GM18502 (cell line): ENCODE data around the gene LUZP4.
A peak's percentile ranks its signal among the peaks of the same experiment; 100 is the strongest.
"Not testable (repeated sequence)": the region's sequence is repeated elsewhere in the genome, so short reads cannot be mapped to it uniquely, and the experiment has no call there.

ENCODE experiments used
- ATAC-seq: cut with Tn5 transposase; IDR thresholded peaks from one replicate; pipeline ENCODE4 v1.9.1; 2021; ENCODE audit warnings: mild to moderate bottlenecking; ENCODE audit not compliant: unreplicated experiment, poor library complexity

The LUZP4 gene

GRCh38 chrX:115289465-115289864, at the start of gene LUZP4:
Gene LUZP4, plus strand, starts transcription at chrX:115289715. Its CDS starts 45 bp downstream, at chrX:115289760.
- ATAC-seq, result no peak

- ATAC-seq, result peak; percentile 75
Measured at GRCh38 chrX:115251458-115252233, 37.9 kb upstream of the LUZP4 start.

- ATAC-seq, result no peak
Measured at GRCh38 chrX:115255003-115255402, 34.5 kb upstream of the LUZP4 start.

- no peak for ATAC-seq
Measured at GRCh38 chrX:115257711-115258110, 31.8 kb upstream of the LUZP4 start.

- ATAC-seq, result no peak
Measured at GRCh38 chrX:115259238-115259875, 30.2 kb upstream of the LUZP4 start.

- ATAC-seq, result no peak
Measured at GRCh38 chrX:115260330-115260729, 29.2 kb upstream of the LUZP4 start.

- ATAC-seq, result no peak
Measured at GRCh38 chrX:115261148-115261547, 28.4 kb upstream of the LUZP4 start.

GRCh38 chrX:115264009-115264408, 25.5 kb upstream of the LUZP4 start:
- ATAC-seq, result no peak

GRCh38 chrX:115266300-115266699, 23.2 kb upstream of the LUZP4 start:
- ATAC-seq, result no peak

- peak; percentile 80 for ATAC-seq
Measured at GRCh38 chrX:115268421-115268820, 21.1 kb upstream of the LUZP4 start.

- no peak for ATAC-seq
Measured at GRCh38 chrX:115269051-115269683, 20.3 kb upstream of the LUZP4 start.

GRCh38 chrX:115284877-115285276, 4.6 kb upstream of the LUZP4 start:
- ATAC-seq, result no peak

GRCh38 chrX:115297189-115297588, 7.7 kb downstream of the LUZP4 start:
- no peak for ATAC-seq

GRCh38 chrX:115311139-115311538, 21.6 kb downstream of the LUZP4 start:
- ATAC-seq, result no peak

- ATAC-seq, result no peak
Measured at GRCh38 chrX:115311601-115312001, 22.1 kb downstream of the LUZP4 start.

GRCh38 chrX:115318139-115318538, 28.6 kb downstream of the LUZP4 start:
- ATAC-seq, result no peak

- ATAC-seq, result no peak
Measured at GRCh38 chrX:115322375-115322774, 32.9 kb downstream of the LUZP4 start.

- ATAC-seq, result no peak
Measured at GRCh38 chrX:115324194-115324593, 34.7 kb downstream of the LUZP4 start.

- not testable (repeated sequence) for ATAC-seq
Measured at GRCh38 chrX:115329282-115329681, 39.8 kb downstream of the LUZP4 start.

- peak; percentile 81 for ATAC-seq
Measured at GRCh38 chrX:115330498-115331168, 41.1 kb downstream of the LUZP4 start.

GRCh38 chrX:115332832-115333231, 43.3 kb downstream of the LUZP4 start:
- no peak for ATAC-seq
